Esophagus muscularis mucosa (tissue), 4 donors: Measurements from ENCODE around the gene NIPAL4. TPM values are rescaled to one million over a fixed set of nuclear protein-coding genes. Genes with fewer than 3 reads are reported as not detected.

Experiments used
- DNase-seq: peaks from one replicate; pipeline ENCODE4 v3.0.0-alpha.2; 2017; ENCODE audit errors: extremely low spot score
- H3K27ac ChIP-seq, 4 donors: fragments of 200-600 bp; sonication (generic); replicated peaks in 1 of 4; 1 replicate in 3 of 4; 2 replicates in 1 of 4; pipeline ENCODE4 v1.5.1; 2016 to 2019; ENCODE audit warnings: mild to moderate bottlenecking in 1 of 4
- H3K27me3 ChIP-seq, 4 donors: fragments of 200-600 bp; sonication (generic); one replicate each; pipeline versions ENCODE4 v1.5.1 to v1.6.0; 2016 to 2019
- H3K36me3 ChIP-seq, 4 donors: fragments of 200-600 bp; sonication (generic); one replicate each; pipeline ENCODE4 v1.5.1; 2016 to 2019
- H3K4me1 ChIP-seq, 4 donors: fragments of 200-600 bp; sonication (generic); one replicate each; pipeline ENCODE4 v1.5.1; 2016 to 2019
- H3K4me3 ChIP-seq, 4 donors: fragments of 200-600 bp; sonication (generic); 1 replicate in 2 of 4; 2 replicates in 2 of 4; pipeline ENCODE4 v1.5.1; 2016 to 2019; ENCODE audit warnings: mild to moderate bottlenecking in 4 of 4, moderate library complexity in 1 of 4
- H3K9me3 ChIP-seq, 4 donors: fragments of 200-600 bp; sonication (generic); 1 replicate in 3 of 4; 2 replicates in 1 of 4; pipeline ENCODE4 v1.5.1; 2016 to 2019
- CTCF ChIP-seq, 3 experiments: fragments of 200-600 bp in 2 of 3; fragments of 450-650 bp in 1 of 3; sonication (generic) in 2 of 3; IDR thresholded peaks; one replicate each; pipeline ENCODE4 v1.5.1; 2017 to 2019; ENCODE audit warnings: antibody characterized with exemption in 3 of 3, mild to moderate bottlenecking in 2 of 3, moderate library complexity in 1 of 3
- EP300 ChIP-seq: sonication (generic); formaldehyde crosslinking; IDR thresholded peaks from one replicate; pipeline ENCODE4 v1.6.1; 2017; ENCODE audit warnings: antibody characterized with exemption
- POLR2A ChIP-seq: fragments of 450-650 bp; IDR thresholded peaks from one replicate; pipeline ENCODE4 v1.6.1; 2017; ENCODE audit warnings: antibody characterized with exemption, moderate library complexity, mild to moderate bottlenecking, low read depth
- POLR2AphosphoS5 ChIP-seq, 2 donors: sonication (generic); formaldehyde crosslinking; IDR thresholded peaks; one replicate each; pipeline ENCODE4 v1.6.1; 2017; ENCODE audit warnings: antibody characterized with exemption in 2 of 2
- WGBS: methylation state at CpG from one replicate; pipeline ENCODE4 v1.1.5; 2018; 5-methylcytosine and 5-hydroxymethylcytosine counted together
- intact Hi-C: fragments of 100-400 bp; cut with DNase I; formaldehyde crosslinking; loops from one replicate; pipeline ENCODE4 v1.15.1; 2023
- total RNA-seq, 4 donors: library from RNA; depleted of rRNA; stranded (reverse); fragments of >200 nt; gene quantifications; one replicate each; pipeline versions ENCODE4 v1.1.0 to v1.2.1, GENCODE V29; 2016

NIPAL4 gene
- total RNA-seq, 4 donors from 2014 or later, result 1.6 to 4.2 (median 2.6) TPM

- TF ChIP-seq CTCF (IDR thresholded peaks at IDR 0.05) (no peak), POLR2AphosphoS5 (IDR thresholded peaks at IDR 0.05) (no peak), EP300 (no peak), POLR2A (no peak)
- Histone ChIP-seq H3K27ac (no peak overlapping the region), H3K9me3 (no peaks in the 10 kb centered on the region), H3K27me3 (no peaks in the 10 kb centered on the region), H3K4me3 (no peak overlapping the region), H3K36me3 (peaks cover 0 to 20% (median 6%) of the 10 kb centered on the region in 4 donors), H3K4me1 (peaks cover 12 to 41% (median 36%) of the 10 kb centered on the region in 4 donors)
- no peak for DNase-seq
- intact Hi-C loops, result no loop called here
- WGBS, result 90% methylated on average over 13 of the region's 13 CpGs
Measured at GRCh38 chr5:157468293-157468965, 8.4 kb downstream of the NIPAL4 start.

GRCh38 chr5:157469073-157469472 is 9.1 kb downstream of the NIPAL4 start:
- WGBS, result 98% methylated on average over 4 of the region's 7 CpGs
- Histone ChIP-seq H3K4me3 (no peak overlapping the region), H3K9me3 (no peaks in the 10 kb centered on the region), H3K36me3 (peaks cover 0 to 26% (median 6%) of the 10 kb centered on the region in 4 donors), H3K27ac (no peak overlapping the region), H3K27me3 (no peaks in the 10 kb centered on the region), H3K4me1 (peaks cover 14 to 41% (median 36%) of the 10 kb centered on the region in 4 donors)
- TF ChIP-seq POLR2A (no peak), POLR2AphosphoS5 (IDR thresholded peaks at IDR 0.05) (no peak), CTCF (IDR thresholded peaks at IDR 0.05) (no peak), EP300 (no peak)
- no peak for DNase-seq
- intact Hi-C loops, result no loop called here

GRCh38 chr5:157469687-157470086 is 9.7 kb downstream of the NIPAL4 start:
- 79% methylated on average over 7 of the region's 7 CpGs for WGBS
- peak overlapping the region in 1 of 4 donors; percentile 10 for H3K27ac ChIP-seq

GRCh38 chr5:157470631-157471030 is 10.6 kb downstream of the NIPAL4 start:
- Histone ChIP-seq H3K9me3 (no peaks in the 10 kb centered on the region), H3K36me3 (peaks cover 0 to 41% (median 6%) of the 10 kb centered on the region in 4 donors), H3K4me1 (peaks cover 10 to 40% (median 27%) of the 10 kb centered on the region in 4 donors), H3K27me3 (no peaks in the 10 kb centered on the region), H3K4me3 (no peak overlapping the region), H3K27ac (peak overlapping the region in 2 of 4 donors; percentile 8 to 10)
- intact Hi-C loops, result no loop called here
- 53% methylated on average over 1 of the region's 1 CpG for WGBS
- TF ChIP-seq POLR2A, result no peak
- no peak for TF ChIP-seq POLR2AphosphoS5 (IDR thresholded peaks at IDR 0.05)
- TF ChIP-seq CTCF (IDR thresholded peaks at IDR 0.05), result no peak
- TF ChIP-seq EP300, result no peak
- no peak for DNase-seq

More at GRCh38 chr5:157469687-157470086, 9.7 kb downstream of the NIPAL4 start:
- TF ChIP-seq CTCF (IDR thresholded peaks at IDR 0.05) (no peak), POLR2AphosphoS5 (IDR thresholded peaks at IDR 0.05) (no peak), POLR2A (no peak), EP300 (no peak)
- H3K4me1 ChIP-seq, result peaks cover 10 to 38% (median 31%) of the 10 kb centered on the region in 4 donors
- DNase-seq, result no peak
- no peak overlapping the region for H3K4me3 ChIP-seq
- H3K36me3 ChIP-seq, result peaks cover 0 to 32% (median 6%) of the 10 kb centered on the region in 4 donors
- H3K27me3 ChIP-seq, result no peaks in the 10 kb centered on the region
- H3K9me3 ChIP-seq, result no peaks in the 10 kb centered on the region
- intact Hi-C loops, result no loop called here
